Activated T-helper 1 cell treated with anti-CD3 and anti-CD28 coated beads, Interleukin-2, amount 50 U/mL, for 16 hours (primary cell): Measurements from ENCODE around the gene CHAF1A.

Experiments
- DNase-seq, 2 donors: peaks; one replicate each; pipeline ENCODE4 v3.0.0-alpha.2; 2020; ENCODE audit warnings: low read depth in 1 of 2, low spot score in 1 of 2

CHAF1A gene

DNA sequence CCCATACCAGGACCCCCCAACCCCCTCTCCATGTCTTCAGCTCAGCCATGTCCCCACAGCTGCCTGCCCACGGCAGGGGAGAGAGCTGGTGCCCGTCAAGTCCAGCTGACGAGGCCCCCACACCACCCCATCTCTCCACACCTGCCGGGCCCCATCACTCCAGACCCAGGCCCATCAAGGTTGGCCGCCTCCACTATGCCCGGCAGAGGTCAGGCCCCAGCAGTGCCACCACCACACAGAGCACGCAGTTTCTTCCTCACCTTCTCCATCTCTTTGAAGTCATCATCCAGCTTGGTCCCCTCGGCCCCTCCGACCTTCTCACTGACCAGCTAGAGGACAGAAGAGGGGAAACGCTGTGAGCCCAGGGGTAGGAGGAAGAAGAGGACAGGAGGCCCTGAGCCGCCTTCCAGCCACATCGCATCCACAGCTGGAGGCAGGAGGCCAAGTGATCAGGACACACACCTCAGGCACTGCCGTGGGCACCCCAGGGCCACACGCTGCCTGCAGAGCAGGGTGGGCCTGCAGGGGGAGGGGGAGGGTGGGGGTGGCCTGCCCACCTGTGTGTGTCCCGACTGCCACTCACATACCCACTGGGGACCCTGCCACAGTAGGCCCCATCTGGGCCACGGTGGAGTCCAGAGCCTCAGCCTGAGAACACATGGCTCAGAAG is 35.6 kb upstream of the CHAF1A start:
- DNase-seq = no peak

DNA sequence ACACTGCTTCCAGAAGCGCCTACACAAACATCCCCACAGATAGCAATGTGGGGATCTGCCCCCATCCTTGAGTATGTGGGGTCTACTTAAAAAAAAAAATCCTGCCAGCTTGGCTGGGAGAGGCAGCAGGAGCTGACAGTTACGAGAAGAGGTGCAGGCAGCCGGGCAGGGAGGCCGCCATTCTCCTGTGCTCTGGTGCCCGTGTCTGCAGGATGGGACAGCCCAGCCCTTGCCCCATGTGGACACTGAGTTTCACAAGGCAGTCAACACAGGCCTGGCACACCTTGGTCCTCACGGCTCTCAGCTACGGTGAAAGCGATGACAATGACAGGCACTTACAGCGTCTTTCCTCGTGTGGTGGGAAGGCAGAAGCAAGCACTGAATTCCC is 35.1 kb upstream of the CHAF1A start:
- DNase-seq = no peak

DNA sequence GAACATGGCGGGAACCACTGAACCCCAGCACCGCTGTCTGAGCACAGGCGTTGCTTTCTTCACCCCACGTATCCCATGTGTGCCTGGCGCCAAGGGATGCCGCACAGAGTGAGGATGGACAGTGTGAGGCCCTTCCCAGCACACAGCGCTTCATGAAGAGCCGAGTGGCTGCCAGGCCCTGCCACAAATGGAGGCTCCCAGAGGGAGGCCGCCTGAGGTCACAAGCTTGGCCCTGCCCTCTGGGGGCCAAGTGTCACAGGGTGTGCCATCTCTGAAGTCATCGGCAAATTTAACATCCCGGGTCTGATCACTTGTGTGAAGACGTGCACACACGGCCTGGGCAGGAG is 34.7 kb upstream of the CHAF1A start:
- no peak for DNase-seq

- no peak for DNase-seq
Measured at GRCh38 chr19:4368128-4368820, 34.2 kb upstream of the CHAF1A start.

- DNase-seq = peak; percentile 32 to 44
Measured at GRCh38 chr19:4369109-4369887, 33.1 kb upstream of the CHAF1A start.

DNA sequence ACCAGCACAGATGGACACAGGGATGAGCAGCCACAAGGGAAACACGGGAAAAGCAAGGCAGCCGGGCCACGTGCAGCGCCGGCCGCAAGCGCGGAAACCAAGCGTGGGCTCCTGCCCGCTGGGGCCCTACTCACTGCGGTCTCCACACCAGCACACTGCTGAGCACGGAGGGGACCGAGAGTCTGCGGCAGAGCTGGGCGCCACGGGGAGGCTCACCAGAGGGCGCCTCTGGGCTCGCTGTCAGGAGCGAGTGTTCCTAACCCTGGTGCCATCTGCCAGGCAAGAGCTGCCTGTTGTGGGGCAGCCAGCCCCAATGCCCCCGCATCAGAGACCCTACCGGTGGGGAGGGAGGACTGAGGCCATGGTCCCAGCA is 32.6 kb upstream of the CHAF1A start:
- DNase-seq = peak; percentile 51 to 69

DNA sequence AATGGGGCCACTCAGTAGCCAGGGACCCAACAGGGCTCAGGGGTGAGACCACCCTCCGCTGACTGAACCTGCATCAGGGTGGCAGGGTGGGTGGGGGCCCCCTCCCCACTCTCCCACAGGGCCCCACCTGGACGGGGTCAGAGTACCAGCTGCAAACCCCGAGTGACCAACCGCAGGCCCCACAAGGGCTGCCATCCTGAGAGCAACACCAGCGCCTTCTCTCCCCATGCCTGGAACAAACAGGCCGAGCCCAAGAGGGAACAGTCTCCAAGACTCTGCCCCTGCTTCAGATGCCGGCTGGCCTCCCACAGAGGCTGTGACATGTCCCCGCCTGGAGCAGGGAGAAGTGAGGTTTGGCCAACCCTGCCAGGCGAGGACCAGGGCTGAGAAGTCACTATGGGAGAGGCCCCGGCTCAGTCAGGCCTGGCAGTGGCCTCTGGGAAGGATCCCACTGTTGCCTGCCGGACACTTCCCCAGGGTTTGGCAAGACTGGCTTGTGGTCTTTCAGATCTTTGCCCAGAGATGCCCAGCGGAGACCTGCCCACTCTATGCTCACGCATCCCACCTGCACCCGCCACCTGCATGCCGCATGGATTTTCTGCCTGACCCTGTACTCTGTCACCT is 31.9 kb upstream of the CHAF1A start:
- DNase-seq = no peak

- no peak for DNase-seq
Measured at GRCh38 chr19:4371247-4372164, 30.9 kb upstream of the CHAF1A start.

GRCh38 chr19:4372165-4373012 is 30.1 kb upstream of the CHAF1A start:
- no peak for DNase-seq

DNA sequence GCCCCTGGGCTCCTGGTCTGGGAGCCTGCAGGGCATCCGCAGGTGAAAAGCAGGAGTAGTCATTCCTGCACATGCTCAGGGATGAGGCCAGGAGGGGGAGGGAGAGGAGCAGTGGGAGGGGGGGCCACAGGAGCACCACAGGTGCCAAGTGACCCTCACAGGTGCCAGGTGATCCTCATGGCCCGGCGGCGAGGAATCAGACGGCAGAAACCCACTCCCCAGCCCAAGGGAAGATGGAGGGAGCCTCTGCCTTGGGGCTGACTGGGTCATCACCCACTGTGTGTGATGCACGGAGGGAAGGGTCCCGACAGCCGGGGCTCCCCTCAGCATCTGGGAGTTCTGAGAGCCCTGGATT is 29.4 kb upstream of the CHAF1A start:
- no peak for DNase-seq

- DNase-seq = no peak
Measured at GRCh38 chr19:4373601-4374497, 28.6 kb upstream of the CHAF1A start.

DNA sequence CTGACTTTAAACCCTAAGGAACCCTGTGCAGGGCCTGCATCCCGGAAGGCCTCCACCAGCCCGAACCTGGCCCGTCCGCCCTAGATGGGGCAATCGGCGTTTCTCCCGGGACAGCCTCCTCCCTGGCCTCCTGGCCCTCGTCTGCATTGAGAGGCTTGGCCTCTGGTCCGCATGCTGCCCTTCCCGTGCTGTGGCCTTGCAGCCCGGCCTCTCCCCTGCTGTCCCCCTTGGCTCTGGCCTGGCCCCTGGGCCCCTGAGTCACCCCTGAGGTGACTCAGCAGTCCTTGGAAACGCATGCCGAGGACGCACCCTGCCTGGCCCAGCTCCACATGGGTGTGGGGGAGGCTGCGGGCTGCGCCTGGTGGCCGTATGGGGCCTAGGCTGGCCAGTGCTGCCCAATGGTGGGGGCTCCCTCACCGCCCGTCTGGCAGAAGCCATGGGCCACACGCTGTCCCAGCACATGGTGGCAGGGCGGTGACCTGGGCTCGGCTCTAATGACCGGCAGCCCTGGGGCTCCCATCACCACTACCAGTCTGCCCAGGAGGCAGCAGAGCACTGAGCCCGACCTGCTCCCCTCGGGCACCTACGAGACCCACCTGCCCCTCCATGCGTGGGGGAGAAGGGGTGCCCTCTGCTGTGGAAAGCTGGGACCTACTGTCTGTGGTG is 27.8 kb upstream of the CHAF1A start:
- no peak for DNase-seq

GRCh38 chr19:4375164-4376027 is 27.0 kb upstream of the CHAF1A start:
- no peak for DNase-seq

- DNase-seq = no peak
Measured at GRCh38 chr19:4376028-4376670, 26.3 kb upstream of the CHAF1A start.

DNA sequence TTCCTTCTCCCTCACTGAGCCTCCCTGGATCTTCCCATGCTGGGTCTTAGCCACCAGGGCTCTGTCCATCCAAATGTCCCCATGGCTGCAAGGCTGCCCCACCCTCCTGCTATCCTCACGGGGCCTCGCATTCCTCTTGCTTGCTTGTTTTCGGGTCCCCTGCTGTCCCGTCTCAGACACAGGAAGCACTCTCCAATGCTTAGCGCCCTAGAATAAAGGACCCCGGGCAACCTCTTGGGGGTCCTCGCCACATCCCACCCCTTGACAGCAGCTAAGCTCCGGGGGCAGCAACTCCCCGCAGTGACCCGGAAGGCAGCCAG is 25.8 kb upstream of the CHAF1A start:
- DNase-seq = no peak

DNA sequence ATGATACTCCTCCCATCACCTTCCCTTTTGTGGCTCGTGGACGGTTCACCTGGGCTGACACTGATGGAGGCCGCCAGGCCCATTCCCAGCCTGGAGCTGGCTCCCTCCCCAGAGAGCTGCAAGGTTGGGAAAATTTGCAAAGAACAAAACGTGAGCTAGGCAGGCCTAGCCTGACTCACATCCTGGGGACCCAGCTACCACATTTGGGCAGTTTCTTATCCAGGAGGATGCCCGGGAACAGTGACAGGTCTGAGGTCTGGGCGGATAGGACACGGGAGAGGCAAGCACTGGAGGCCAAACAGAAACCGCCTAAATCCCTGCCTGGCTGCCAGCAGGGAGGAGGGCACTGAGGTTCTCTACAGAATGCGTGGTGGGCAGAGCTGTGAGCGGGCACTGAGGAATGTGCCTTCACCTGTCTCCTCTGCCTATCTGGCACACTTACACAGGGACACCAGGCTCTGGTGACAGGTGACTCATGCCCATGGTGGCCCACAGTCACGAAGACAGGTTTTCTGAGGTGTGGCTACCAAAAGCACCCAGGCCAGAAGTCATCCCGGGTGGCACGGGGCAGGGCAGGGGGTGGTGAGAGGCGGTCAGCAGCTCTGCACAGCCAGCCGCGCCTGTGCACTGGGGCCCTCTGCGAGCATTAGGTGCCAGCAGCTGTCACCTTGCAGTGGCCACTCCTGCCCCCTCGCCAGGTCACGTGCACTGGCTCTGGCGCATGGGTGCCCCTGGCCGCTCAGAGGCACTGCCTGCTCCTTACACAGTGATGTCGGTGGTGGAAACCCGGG is 25.3 kb upstream of the CHAF1A start:
- no peak for DNase-seq
